ENCODE results near the gene CPHXL.

The CPHXL gene

GRCh38 chr16:75726390-75726789, at the start of gene CPHXL:
TSS of gene CPHXL (minus strand) at chr16:75726490. CDS start at chr16:75726442, 48 bp downstream.
- no peak for DNase-seq (ENCODE audit: low read depth in 3 of 3)

- DNase-seq (ENCODE audit: low read depth in 3 of 3) = no peak
Observed at GRCh38 chr16:75774197-75774596, 47.9 kb upstream of the CPHXL start.

- DNase-seq (ENCODE audit: low read depth in 3 of 3) = no peak
Observed at GRCh38 chr16:75770051-75770450, 43.8 kb upstream of the CPHXL start.

- DNase-seq (ENCODE audit: low read depth in 3 of 3) = peak; percentile 19 to 34 (median 26)
Observed at GRCh38 chr16:75764154-75764768, 38.0 kb upstream of the CPHXL start.

- DNase-seq (ENCODE audit: low read depth in 3 of 3) = no peak
Observed at GRCh38 chr16:75763204-75763603, 36.9 kb upstream of the CPHXL start.

- DNase-seq (ENCODE audit: low read depth in 3 of 3) = no peak
Observed at GRCh38 chr16:75762746-75763145, 36.5 kb upstream of the CPHXL start.

GRCh38 chr16:75761108-75761507, 34.8 kb upstream of the CPHXL start:
- DNase-seq (ENCODE audit: low read depth in 3 of 3) = no peak

GRCh38 chr16:75760018-75760519, 33.8 kb upstream of the CPHXL start:
- DNase-seq (ENCODE audit: low read depth in 3 of 3) = no peak

- DNase-seq (ENCODE audit: low read depth in 3 of 3) = no peak
Observed at GRCh38 chr16:75758215-75758614, 31.9 kb upstream of the CPHXL start.

- no peak for DNase-seq (ENCODE audit: low read depth in 3 of 3)
Observed at GRCh38 chr16:75754141-75754540, 27.9 kb upstream of the CPHXL start.

GRCh38 chr16:75750528-75750927, 24.2 kb upstream of the CPHXL start:
- DNase-seq (ENCODE audit: low read depth in 3 of 3) = no peak

GRCh38 chr16:75746359-75746758, 20.1 kb upstream of the CPHXL start:
- no peak for DNase-seq (ENCODE audit: low read depth in 3 of 3)

- no peak for DNase-seq (ENCODE audit: low read depth in 3 of 3)
Observed at GRCh38 chr16:75745823-75746222, 19.5 kb upstream of the CPHXL start.

- DNase-seq (ENCODE audit: low read depth in 3 of 3) = no peak
Observed at GRCh38 chr16:75745242-75745641, 19.0 kb upstream of the CPHXL start.

- no peak for DNase-seq (ENCODE audit: low read depth in 3 of 3)
Observed at GRCh38 chr16:75742424-75743047, 16.2 kb upstream of the CPHXL start.

- DNase-seq (ENCODE audit: low read depth in 3 of 3) = no peak
Observed at GRCh38 chr16:75733305-75734211, 7.3 kb upstream of the CPHXL start.

GRCh38 chr16:75732871-75733270, 6.6 kb upstream of the CPHXL start:
- no peak for DNase-seq (ENCODE audit: low read depth in 3 of 3)

GRCh38 chr16:75727221-75727620, 931 bp upstream of the CPHXL start:
- DNase-seq (ENCODE audit: low read depth in 3 of 3) = no peak

GRCh38 chr16:75718452-75718851, 7.8 kb downstream of the CPHXL start:
- no peak for DNase-seq (ENCODE audit: low read depth in 3 of 3)

- no peak for DNase-seq (ENCODE audit: low read depth in 3 of 3)
Observed at GRCh38 chr16:75714661-75715060, 11.6 kb downstream of the CPHXL start.

GRCh38 chr16:75710344-75710743, 15.9 kb downstream of the CPHXL start:
- no peak for DNase-seq (ENCODE audit: low read depth in 3 of 3)

- DNase-seq (ENCODE audit: low read depth in 3 of 3) = no peak
Observed at GRCh38 chr16:75703306-75703705, 23.0 kb downstream of the CPHXL start.

GRCh38 chr16:75702242-75702641, 24.0 kb downstream of the CPHXL start:
- no peak for DNase-seq (ENCODE audit: low read depth in 3 of 3)

All from stimulated activated CD4-positive, alpha-beta T cell treated with anti-CD3 and anti-CD28 coated beads, TNF-alpha, amount 100 ng/mL, for 24 hours (primary cell).